ENCODE data around the gene VSIG2.

The VSIG2 gene

GRCh38 chr11:124699547-124699946 lies 52.5 kb downstream of the VSIG2 start:
- H3K9me3 Mint-ChIP-seq: peaks cover 17% of the 10 kb centered on the region

More at GRCh38 chr11:124699547-124699946, 52.5 kb downstream of the VSIG2 start:
- Mint-ChIP-seq H3K4me3 (no peak overlapping the region), H3K27me3 (ENCODE audit: low read depth) (peaks cover 19% of the 10 kb centered on the region), H3K36me3 (ENCODE audit: low read depth) (peaks cover 9% of the 10 kb centered on the region), H3K4me1 (no peaks in the 10 kb centered on the region), H3K27ac (no peak overlapping the region)
- no peak for TF ChIP-seq CTCF (IDR thresholded peaks at IDR 0.05; ENCODE audit: unreplicated experiment in 3 of 3)

Data from nephron (organoid).